Measurements from ENCODE around the gene CHID1. TPM values are rescaled to one million over a fixed set of nuclear protein-coding genes. Genes with fewer than 3 reads are reported as not detected.

The CHID1 gene
- total RNA-seq, 6 experiments from 2014 or later: 61.1 to 157 (median 78.7) TPM

DNA sequence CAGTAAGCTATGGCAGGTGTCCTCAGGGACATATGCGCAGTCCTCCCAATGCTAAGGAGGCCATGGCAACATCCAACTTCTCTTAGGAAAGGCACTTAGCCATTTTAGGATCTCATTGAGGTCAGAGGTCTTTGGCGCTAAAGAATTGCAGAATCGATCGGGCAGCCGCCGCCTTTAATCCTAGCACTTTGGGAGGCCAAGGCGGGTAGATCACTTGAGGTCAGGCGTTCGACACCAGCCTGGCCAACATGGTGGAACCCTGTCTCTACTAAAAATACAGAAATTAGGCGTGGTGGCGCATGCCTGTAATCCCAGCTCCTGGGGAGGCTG lies 1.2 kb upstream of the CHID1 start:
- WGBS (ENCODE audit: insufficient coverage, low coverage, low lambda C conversion rate, missing lambda C conversion rate): 16% methylated on average over 10 of the region's 11 CpGs
- Histone ChIP-seq H3K27me3 (no peaks in the 10 kb centered on the region), H3K4me3 (peak overlapping the region; percentile 79 to 83 (median 81)), H3K27ac (peak overlapping the region in 2 of 3 donors; percentile 87 to 89), H3K9me3 (no peaks in the 10 kb centered on the region), H3K4me1 (peaks cover 0 to 58% (median 17%) of the 10 kb centered on the region in 4 donors), H3K36me3 (no peaks in the 10 kb centered on the region)
- no peak for TF ChIP-seq POLR2A (IDR thresholded peaks at IDR 0.05)
- TF ChIP-seq, protein P1, sequence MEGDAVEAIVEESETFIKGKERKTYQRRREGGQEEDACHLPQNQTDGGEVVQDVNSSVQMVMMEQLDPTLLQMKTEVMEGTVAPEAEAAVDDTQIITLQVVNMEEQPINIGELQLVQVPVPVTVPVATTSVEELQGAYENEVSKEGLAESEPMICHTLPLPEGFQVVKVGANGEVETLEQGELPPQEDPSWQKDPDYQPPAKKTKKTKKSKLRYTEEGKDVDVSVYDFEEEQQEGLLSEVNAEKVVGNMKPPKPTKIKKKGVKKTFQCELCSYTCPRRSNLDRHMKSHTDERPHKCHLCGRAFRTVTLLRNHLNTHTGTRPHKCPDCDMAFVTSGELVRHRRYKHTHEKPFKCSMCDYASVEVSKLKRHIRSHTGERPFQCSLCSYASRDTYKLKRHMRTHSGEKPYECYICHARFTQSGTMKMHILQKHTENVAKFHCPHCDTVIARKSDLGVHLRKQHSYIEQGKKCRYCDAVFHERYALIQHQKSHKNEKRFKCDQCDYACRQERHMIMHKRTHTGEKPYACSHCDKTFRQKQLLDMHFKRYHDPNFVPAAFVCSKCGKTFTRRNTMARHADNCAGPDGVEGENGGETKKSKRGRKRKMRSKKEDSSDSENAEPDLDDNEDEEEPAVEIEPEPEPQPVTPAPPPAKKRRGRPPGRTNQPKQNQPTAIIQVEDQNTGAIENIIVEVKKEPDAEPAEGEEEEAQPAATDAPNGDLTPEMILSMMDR (IDR thresholded peaks at IDR 0.05): no peak
- peak in 1 of 4 donors; percentile 2 for ATAC-seq
- DNase-seq: no peak
- intact Hi-C loops (cut with DNase I): no loop called here

DNA sequence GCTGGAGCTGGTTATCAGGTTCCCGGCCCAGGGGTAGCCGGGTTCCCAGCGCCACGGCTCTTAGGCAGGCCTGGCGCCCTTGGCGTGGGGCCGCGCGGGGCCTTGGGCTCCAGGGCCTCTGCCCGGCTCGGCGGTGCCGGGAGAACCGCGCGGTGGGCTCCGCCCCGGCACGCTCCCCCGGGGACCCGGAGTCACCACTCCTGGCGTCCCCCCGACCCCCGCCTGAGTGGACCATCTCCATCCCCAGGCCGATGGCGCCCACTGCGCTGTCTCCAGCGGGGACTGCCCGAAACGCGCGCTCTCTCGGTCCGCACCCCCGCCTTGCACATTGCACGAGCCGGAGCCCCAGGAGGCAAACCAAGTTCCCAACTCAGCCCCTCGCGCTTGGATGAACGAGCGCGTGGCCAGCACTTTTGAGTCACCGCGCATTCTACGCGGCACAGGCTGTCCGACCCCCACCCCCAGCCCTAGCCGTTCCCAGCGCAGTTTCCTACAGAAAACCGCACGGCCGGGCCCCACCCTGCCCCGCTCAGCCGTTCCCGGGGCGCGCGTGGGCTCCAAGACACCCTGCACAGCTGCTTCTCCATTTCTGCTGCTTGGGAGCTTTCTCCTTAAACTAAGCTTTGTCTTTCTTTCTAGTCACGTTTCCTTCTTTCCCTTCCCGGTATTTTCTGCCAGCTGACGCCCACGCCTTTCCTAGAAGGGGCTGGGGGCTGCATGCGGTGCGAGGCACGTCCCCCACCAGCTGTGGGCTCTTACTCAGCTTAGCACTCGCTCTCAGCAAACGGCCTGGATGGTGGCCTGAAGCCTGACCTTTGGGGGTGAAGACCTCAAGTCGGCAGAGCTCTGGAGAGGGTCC lies 650 bp upstream of the CHID1 start:
- peak in 1 of 3 donors; percentile 46 for DNase-seq
- intact Hi-C loops (cut with DNase I): no loop called here

DNA sequence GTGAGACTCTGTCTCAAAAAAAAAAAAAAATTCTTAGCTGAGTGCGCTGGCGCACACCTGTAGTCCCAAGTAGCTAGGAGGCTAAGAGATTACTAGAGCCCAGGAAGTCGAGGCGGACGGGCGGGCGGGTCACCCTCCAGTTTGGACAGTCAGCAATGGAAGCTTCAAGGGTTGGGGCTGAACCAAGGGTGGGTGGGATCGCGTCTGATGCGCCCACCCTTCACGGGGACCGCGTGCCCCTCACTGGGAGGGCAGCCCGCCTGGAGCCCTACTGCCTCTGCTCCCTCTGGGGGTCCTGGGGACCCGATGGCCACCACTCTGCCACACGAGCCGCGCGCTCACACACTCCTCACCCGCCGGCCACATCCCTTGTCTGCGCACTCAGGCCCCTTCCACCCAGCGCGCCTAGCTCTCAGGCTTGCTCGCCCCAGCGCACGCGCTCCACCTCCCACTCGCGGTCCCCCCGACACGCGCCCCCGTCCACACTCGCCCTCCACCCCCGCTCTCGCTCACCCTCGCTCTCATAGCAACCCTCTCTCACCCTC lies 494 bp downstream of the CHID1 start:
- intact Hi-C loops (cut with DNase I): no loop called here
- peak in 1 of 3 donors; percentile 42 for DNase-seq
- 0% methylated on average over 12 of the region's 38 CpGs for WGBS (ENCODE audit: insufficient coverage, low coverage, low lambda C conversion rate, missing lambda C conversion rate)
- ATAC-seq: no peak
- Histone ChIP-seq H3K27me3 (no peaks in the 10 kb centered on the region), H3K36me3 (no peaks in the 10 kb centered on the region), H3K4me3 (peak overlapping the region; percentile 79 to 83 (median 81)), H3K9me3 (no peaks in the 10 kb centered on the region), H3K4me1 (peaks cover 0 to 46% (median 16%) of the 10 kb centered on the region in 4 donors), H3K27ac (no peak overlapping the region)
- TF ChIP-seq, protein P1 (IDR thresholded peaks at IDR 0.05): no peak
- TF ChIP-seq POLR2A (IDR thresholded peaks at IDR 0.05): no peak

More for the DNA sequence above, 650 bp upstream of the CHID1 start:
- 3% methylated on average over 11 of the region's 68 CpGs for WGBS (ENCODE audit: insufficient coverage, low coverage, low lambda C conversion rate, missing lambda C conversion rate)
- H3K27me3 ChIP-seq: no peaks in the 10 kb centered on the region
- peak overlapping the region; percentile 73 to 89 (median 87) for H3K27ac ChIP-seq
- peak; percentile 75 for TF ChIP-seq POLR2A (IDR thresholded peaks at IDR 0.05)
- TF ChIP-seq, protein P1 (IDR thresholded peaks at IDR 0.05): peak in 1 of 4 donors; percentile 26
- ATAC-seq: peak in 3 of 4 donors; percentile 0 to 2 (median 1)
- H3K36me3 ChIP-seq: no peaks in the 10 kb centered on the region
- peak overlapping the region; percentile 79 to 83 (median 81) for H3K4me3 ChIP-seq
- peaks cover 0 to 58% (median 17%) of the 10 kb centered on the region in 4 donors for H3K4me1 ChIP-seq
- H3K9me3 ChIP-seq: no peaks in the 10 kb centered on the region

GRCh38 chr11:909406-909805 lies 1.2 kb downstream of the CHID1 start:
- no peak for TF ChIP-seq POLR2A (IDR thresholded peaks at IDR 0.05)
- TF ChIP-seq, protein P1 (IDR thresholded peaks at IDR 0.05): no peak
- DNase-seq (no peak), ATAC-seq (no peak)
- Histone ChIP-seq H3K9me3 (no peaks in the 10 kb centered on the region), H3K27me3 (no peaks in the 10 kb centered on the region), H3K36me3 (peaks cover 0 to 3% (median 0%) of the 10 kb centered on the region in 4 donors), H3K4me1 (peaks cover 0 to 39% (median 13%) of the 10 kb centered on the region in 4 donors), H3K27ac (no peak overlapping the region), H3K4me3 (no peak overlapping the region)
- intact Hi-C loops (cut with DNase I): no loop called here
- 82% methylated on average over 9 of the region's 11 CpGs for WGBS (ENCODE audit: insufficient coverage, low coverage, low lambda C conversion rate, missing lambda C conversion rate)

Measured in right lobe of liver (tissue), 6 donors.